NCI-H1436 treated with DMSO at 0.1 percent for 48 hours (cell line): ENCODE measurements around the gene CCR7.

Source experiments
- DNase-seq: peaks from one replicate; lab custom pipeline; 2025; lab: John Stamatoyannopoulos, UW

Gene CCR7, protein sequence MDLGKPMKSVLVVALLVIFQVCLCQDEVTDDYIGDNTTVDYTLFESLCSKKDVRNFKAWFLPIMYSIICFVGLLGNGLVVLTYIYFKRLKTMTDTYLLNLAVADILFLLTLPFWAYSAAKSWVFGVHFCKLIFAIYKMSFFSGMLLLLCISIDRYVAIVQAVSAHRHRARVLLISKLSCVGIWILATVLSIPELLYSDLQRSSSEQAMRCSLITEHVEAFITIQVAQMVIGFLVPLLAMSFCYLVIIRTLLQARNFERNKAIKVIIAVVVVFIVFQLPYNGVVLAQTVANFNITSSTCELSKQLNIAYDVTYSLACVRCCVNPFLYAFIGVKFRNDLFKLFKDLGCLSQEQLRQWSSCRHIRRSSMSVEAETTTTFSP

DNA sequence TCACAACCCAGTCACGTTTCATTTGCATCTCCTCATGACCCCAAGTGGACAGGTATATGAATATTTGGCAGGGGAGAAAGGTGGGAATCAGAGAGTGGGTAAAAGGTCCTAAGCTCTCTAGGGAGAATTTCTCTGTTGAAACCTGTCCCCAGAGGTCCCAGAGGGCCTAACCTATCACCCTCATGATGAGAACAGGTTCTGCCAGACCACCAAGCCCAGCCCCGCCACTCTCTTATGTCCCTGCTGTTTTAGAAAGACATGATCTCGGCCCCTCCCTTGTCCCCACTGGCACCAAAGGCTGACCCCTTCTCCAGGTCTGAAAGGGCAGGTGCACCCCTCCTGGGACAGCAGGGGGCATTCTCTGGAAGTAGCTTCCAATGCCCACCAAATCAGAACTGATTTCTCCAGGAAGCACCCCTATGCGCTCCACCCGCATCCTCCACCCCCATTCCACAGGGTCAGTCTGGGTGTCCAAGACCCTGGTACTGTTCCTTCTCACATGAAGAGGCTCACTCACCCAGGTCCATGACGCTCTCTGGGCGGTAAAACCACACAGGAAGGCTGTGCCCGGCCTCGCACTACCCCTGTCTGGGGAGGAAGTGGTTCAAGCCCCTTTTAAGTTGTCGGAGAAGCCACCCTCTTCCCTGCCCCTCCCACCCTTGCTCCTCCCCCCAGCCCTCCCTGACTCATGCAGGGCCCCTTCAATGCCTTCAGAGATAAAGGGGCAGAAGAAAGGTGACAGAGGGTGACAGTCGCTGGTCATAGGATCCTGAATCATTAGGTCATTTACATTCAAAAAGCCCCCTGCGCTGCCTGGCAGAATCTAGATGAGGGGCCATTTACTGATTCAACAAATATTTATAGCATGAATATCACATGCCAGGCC lies at the start of gene CCR7:
Gene CCR7, minus strand, starts transcription at position 590 of the 886 bp plus-strand sequence. Its CDS starts 63 bp downstream, at position 527.
- no peak for DNase-seq

DNA sequence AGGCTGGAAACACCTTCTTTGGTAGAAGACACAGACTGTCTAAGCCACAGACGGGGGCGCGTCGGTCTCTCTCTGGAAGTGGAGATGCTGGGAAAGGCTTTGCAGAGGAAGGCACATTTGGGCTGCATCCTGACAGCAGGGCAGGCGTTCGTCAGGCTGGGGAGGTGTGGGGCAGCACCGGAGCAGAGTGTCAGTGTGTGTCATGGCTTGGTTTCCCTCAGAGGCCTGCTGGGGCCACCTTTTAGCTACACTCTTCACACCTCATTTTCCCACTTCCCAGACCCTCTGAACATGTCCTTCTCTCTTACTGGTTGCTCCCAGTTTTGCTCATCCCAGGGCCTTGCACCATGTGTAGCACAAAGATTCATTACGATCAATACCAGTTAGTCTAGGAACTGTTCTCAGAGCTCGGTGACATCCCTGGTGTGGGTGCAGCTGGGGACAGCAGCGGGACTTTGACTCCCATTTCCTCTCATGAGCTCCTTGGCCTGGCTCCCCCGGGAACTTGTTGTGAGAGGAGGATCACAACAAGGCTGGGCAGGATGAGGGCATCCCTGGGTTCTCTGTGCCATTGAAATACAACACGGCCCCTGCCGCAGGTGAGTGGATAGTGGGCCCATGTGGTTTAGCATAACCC lies 49.3 kb upstream of the CCR7 start:
- DNase-seq: no peak

DNA sequence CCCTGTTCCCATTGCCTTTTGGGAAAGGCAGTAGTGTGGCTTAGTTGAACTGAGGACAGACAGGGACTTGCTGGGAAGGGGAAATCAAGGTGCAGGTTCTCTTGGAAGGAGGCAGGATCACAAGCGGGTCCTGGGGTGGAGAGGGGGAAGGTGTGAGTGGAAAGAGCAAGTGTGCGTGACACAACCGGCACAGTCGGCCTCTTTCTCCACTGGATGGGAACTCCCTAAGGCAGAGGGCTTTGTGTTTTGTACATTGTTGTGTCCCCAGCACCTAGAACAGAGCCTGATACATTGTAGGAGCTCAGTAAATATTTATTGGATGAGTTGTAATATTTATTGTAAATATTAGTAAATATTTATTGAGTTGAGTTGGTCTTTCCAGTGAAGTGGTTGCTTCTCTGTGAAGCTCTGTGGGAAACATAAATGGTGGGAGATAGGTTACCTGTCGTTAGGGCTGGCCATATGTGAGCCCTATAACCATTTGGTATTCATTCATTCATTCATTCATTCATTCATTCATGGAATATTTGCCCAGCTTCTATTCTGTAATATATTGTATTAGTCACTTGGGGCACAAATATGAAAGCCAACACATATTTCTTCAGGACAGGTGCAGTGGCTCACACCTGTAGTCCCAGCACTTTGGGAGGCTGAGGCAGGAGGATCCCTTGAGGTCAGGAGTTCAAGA lies 48.3 kb upstream of the CCR7 start:
- DNase-seq: no peak

DNA sequence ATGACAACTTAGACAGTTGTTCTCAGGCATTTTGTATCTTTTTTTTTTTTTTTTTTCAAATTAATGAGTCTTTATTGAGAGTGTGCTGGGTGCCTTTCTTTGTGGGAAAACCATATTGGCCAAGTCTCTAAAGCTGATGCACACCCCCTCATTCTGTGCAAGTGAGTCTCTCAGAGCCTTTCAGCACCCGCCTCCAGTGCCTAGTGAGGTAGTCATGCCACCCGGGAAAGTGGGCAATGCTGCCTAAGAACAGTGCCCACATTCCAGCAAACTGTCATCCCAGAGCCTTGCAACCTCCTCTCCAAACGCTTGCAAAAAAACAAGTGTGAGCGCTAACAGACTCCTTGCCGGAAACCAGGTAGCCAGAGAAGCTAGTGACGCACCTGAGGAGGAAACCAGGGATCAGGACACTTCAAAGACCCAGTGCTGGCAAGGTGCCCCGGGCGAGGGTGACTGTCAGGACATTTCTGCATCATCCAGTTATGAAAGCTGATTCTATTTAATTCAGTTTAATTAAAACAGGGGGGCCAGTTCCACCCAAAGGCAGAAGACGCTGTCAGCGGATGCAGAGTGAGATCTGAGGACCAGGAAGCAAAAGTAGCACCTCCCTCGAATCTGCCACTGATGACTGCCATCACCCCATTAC lies 47.5 kb upstream of the CCR7 start:
- DNase-seq: no peak

DNA sequence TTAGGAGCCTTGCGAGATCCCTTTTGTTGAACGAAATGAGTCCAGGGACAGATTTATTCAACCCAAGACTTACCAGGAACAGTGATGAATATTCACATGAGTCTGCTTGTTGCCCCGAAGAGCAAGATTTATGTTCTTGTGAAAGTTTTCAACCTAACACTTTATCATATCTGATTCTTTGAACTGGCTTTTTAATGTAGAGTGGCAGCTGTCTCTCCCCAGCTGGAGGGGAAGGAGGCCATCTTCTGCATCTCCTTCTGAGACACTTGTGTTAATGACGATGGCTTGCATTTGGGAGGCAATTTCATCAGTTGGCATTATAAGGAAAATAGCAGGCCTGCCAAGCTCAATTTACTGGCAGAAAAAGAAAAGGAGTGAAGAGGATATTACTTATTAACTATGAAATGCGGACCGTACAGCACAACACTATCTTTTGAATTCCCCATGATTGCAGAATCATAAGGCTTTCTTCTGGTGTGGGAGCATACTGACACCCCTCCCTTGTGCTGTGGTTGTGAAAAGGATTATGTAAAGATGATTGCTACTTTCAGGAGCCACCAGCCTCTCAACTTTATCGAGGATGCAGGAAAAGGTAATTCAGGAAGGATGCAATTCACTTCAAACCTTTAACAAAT lies 46.7 kb upstream of the CCR7 start:
- no peak for DNase-seq

DNA sequence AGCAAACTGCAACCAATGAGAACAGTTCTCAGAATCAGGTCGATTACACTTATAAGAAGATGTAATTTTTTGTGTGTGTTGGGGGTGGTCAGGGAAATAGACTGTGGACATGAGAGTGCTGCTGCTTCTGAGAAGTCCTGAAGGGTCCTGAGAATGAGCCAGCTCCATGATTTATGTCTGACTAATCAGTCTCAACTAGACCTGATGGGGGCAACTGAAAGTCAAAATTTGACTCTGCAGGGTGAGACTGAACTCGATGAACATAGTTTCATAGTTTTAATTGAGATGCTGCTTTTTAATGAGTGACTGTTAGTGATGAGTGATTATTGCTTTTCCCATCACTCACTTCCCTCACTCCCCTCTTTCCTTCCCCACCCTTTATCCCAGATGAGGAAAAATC lies 45.1 kb upstream of the CCR7 start:
- DNase-seq: no peak

DNA sequence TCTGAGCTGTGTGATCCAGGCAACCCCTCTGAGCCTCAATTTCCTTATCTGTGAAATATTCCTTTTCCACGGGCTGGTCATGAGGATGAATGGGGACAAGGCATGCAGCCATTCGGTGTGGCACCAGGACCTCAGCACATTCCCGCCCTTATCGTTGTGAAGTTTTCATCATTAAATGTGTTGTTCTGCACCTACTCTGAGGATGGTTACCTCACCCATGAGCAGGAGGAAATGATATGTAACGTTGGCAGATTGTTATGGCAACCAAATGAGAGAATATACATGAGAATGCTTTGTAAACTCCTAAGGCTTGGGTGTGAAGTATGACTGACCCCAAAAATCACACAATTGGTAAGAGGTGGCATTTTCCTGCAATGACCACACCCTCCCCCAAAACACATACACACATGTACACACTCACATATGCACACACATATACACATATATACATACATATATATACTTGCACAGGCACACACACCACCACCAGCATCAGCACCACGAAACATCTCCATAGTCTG lies 42.8 kb upstream of the CCR7 start:
- DNase-seq: no peak

DNA sequence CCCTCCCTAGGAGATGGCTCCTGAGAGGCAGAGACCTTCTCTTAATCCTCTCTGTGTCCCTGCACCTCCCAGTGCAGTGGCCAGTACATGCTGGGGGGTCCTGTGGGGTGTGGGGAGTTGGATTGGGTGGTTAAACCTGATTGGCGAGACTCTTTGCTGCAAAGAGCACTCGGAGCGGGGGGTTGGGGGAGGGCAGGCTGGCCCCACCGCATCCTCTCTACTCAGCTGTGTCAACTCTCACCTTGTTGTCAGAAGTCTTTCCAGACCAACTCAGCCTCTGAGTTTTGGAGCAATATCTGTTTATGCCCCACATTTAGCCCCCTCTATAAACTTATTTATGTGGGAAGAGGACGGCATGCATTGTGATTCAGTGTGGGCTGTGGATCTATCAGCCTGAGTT lies 42.4 kb upstream of the CCR7 start:
- DNase-seq: no peak

DNA sequence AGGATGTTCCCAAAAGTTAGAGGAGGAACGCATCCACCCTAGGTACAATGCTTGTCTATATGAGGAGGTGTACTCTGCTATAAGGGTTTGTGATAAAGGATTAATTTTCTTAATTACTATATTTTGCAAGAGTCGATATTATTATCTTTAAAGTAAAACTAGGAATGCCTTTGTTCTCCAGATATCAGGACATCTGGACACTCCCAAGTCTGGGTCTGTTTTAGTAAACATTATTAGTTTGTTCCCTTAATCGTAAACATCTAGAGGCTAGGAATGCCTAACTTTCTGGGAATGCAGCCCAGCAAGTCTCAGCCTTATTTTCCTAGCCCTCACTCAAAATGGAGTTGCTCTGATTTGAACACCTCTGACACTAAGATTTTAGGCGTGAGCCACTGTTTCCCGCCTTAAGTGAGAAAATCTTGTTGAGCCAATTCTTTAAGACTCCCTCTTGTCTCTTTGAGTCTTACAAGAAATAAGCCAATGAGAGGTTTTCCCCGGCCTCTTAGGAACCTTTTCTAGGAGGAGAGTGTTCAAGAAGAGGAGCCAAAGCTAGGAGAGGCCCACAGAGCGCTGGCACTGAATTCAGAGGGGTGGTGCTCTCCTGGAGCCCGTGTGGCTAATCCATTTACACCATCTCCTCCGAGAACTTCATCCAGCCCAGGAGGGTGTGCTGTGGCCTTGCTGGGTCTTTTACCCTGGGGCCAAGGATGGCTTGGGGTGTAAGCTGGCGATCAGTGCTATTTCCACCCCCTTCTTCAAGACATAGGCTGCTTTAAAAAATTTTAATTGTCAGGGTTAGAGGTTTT lies 41.5 kb upstream of the CCR7 start:
- no peak for DNase-seq

DNA sequence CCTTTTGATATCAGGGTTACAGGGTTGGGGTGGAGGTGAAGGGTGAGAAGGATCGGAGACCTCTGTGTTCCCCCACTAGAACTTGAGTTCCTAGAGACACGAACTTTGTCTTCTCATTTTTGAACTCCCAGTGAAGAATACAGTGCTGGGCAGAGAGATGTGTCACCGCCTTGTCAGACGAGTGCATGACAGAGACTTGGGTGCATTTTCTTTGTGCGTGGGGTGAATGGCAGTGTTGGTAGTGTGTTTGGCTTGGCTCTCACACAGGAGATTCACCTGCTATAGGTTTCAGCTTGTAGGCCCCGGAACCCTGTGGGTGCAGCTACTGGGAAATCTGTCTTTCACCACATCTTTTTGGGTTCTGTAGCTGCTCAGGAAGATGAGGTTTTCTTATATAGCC lies 40.0 kb upstream of the CCR7 start:
- DNase-seq: no peak

DNA sequence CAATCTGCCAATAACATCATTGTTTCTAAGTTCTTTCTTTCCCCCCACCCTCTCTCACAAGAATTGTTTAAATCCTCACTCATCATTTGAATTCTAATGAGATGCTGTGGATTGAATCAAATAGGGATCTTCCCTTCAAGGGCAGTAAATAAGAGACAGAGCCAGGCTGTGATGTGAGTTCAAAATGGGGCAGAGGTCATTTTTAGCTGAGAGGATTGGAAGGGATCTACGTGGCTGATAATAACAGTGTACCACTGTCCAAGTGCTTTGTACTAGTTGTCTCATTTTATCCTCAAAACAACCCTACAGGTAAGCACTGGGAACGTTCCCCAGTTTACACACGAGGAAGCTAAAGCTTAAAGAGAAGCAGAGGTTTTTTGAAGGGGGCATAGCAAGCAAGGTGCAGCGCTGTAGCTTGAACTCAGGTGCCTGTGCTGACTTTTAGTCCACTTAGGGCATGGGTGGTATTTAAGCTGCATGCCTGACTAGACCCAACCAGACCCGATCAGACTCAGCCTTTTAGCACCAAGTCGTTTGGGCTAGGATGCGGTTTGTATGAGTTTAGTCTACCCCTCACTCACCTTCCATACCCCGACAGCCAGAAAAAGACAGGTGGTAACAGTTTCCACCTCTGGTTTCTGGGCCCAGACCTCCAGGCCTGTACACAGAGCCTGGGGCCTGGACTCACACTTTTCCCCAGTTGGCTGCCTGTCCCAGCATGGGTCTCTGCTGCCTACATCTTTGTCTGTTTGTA lies 39.2 kb upstream of the CCR7 start:
- no peak for DNase-seq

DNA sequence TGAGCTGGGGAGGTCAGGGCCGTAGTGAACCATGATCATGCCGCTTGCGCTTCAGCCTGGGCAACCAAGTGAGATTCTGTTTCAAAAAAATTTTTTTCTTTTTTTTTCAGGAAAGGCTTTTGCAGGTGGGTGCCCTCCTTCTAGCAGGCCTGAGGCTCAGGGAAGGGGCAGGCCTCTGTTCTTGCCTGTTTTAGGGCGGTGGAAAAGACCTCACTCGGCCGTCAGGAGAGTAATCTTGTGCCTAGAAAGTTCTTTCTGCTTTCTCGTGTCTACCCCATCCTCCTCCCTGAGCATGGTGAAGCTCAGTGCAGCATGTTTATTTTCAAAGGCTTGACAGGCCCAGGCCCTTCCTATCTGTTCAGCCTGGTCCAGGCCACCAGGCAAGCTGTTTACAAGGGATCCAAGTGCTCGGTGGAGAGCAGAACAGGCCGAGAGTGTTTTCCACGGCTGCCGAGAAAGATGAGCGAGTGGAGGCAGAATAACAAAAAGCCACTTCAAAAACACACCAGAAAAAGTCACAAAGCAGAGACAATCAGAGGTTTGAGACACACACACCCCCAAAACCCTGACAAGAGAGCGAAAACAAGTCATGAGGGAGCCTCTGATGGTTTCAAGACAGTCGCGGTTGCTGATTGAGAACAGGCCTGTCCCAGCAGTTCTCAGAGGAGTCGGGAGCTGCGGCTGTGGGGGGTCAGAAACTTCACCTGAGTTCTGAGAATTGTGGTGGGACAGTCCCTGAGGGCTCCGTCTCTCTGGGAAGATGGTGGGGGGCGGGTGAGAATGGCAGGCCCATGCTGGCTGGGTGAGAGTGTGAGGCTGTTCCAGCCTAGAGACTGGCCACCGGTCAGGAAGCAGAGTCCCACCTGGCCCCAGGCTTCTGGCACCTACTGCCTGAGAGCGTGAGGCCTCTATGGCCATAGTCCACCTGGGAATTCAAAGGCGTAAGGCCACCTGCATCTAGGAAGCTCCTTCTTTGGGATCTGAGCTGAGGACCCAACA lies 37.5 kb upstream of the CCR7 start:
- DNase-seq: no peak

DNA sequence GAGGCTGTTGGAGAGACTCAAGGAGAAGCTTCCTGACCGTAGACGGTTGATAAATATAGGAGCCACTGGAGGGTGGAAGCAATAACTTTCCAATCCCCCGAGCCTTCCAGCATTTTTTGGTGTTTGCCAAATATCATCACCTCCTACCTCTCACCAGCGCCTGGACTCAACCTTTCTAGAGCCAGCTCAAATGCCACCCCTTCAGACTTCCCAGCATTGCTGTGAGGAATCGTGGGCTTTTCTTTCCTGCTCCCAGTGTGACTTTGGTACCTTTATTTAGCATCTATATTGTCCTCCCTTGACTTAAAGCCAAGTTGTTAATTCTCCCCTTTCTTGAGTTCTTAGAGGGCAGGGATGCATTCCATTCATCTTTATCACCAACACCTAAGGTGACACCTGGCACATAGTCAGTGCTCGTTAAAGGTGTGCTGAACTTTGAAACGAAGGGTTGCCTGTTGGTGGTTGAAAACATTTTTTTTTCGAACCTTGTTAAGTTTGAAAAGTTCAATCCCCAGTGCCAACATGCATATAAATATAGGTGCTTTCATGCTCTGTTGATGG lies 35.3 kb upstream of the CCR7 start:
- no peak for DNase-seq

DNA sequence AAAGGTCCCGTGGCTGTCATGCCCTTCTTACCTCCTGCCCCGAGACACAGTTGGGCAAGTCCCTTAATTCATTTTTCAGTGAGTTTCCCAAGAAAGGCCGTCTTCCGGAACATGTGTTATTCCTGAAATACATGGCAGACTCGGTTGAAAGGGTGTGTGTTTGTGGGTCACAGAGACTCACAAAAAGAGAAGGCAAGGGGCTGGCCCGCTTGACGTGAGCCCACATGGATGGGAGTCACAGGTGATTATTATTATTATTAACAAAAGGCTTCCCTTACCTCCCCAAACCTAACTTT lies 34.1 kb upstream of the CCR7 start:
- DNase-seq: no peak

DNA sequence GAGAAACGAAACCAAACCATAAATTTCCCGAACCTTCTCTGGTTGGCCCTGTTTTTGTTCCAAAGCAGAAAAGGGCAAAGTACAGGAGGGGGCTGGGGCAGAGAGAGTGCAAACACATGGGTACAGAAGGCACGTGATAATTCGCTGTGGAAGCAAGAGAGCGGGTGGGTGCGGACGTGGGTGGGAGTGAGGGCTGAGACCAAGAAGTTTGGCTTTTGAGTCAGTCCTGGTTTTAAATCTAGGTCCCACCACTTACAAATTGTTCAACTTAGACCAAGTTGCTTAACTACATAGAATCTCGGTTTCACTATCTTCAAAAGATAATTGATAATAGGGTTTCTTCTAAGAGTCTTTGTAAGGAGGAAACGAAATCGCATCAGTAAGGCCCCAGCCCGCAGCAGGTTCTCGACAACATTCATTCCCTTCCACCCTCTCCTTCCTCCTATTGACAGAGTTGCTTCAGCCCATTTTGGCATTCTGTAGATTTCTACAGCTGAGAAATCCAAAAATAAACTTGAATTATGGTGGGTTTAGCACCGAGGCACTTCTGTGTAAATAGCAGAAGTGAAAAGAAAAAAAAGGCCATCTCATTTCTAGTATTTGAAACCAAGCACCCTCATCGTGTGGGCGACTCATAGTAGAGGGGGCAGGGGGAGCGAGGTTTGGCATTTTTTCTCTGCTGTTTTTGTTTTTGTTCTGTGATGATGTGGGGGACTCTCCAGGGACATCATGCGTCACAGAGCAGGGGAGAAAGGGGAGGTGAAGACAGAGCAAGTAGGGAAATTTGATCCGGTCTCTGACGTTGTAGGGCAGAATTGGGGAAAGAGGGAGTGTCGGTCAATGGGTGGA lies 33.6 kb upstream of the CCR7 start:
- peak; percentile 20 for DNase-seq

DNA sequence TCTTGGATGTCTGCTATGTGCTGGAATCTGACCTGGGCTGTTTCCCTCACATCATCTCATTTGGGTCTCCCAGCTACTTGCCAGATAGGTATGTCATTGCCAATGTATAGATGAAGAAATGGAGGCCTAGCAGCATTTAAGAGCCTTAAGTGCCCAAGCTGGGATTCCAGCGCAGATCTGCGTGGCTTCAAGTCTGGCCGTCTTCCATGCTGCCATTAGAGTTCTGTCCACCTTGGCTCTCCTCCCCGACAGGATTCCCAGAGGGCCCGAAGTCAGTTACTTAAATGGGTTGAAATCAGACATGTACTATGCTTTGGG lies 33.0 kb upstream of the CCR7 start:
- DNase-seq: no peak
